Mononuclear cell (primary cell): ENCODE measurements around the gene PIGU. TPM values are rescaled to one million over a fixed set of nuclear protein-coding genes. Genes with fewer than 3 reads are reported as not detected.

Source experiments
- H3K27me3 ChIP-seq: 2 replicates; pipeline ENCODE4 v1.6.0; 2011; ENCODE audit warnings: low read length, control low read depth; ENCODE audit not compliant: insufficient read depth
- H3K4me1 ChIP-seq: 2 replicates; pipeline ENCODE4 v1.5.1; 2011; ENCODE audit warnings: mild to moderate bottlenecking, low read length, control low read depth; ENCODE audit not compliant: insufficient read depth
- H3K4me3 ChIP-seq: 2 replicates; pipeline ENCODE4 v1.5.1; 2011; ENCODE audit warnings: mild to moderate bottlenecking, low read length, moderate library complexity
- H3K9me3 ChIP-seq: 2 replicates; pipeline ENCODE4 v1.5.1; 2011; ENCODE audit warnings: low read depth, mild to moderate bottlenecking, control low read depth, low read length
- total RNA-seq: library from RNA; depleted of rRNA; stranded (reverse); fragments of >200 nt; gene quantifications from one replicate; pipeline ENCODE4 v1.2.3, GENCODE V29; 2012

PIGU gene
- total RNA-seq, 1 donor = 4.3 TPM

- Histone ChIP-seq H3K9me3 (no peaks in the 10 kb centered on the region), H3K27me3 (no peaks in the 10 kb centered on the region), H3K4me1 (peaks cover 7% of the 10 kb centered on the region), H3K4me3 (no peak overlapping the region)
Measured at GRCh38 chr20:34540596-34541263, 136.2 kb downstream of the PIGU start.

GRCh38 chr20:34539756-34540155, 137.1 kb downstream of the PIGU start:
- H3K4me1 ChIP-seq = peaks cover 5% of the 10 kb centered on the region
- no peaks in the 10 kb centered on the region for H3K27me3 ChIP-seq
- H3K4me3 ChIP-seq = no peak overlapping the region
- no peaks in the 10 kb centered on the region for H3K9me3 ChIP-seq

- H3K27me3 ChIP-seq = no peaks in the 10 kb centered on the region
- no peak overlapping the region for H3K4me3 ChIP-seq
- H3K4me1 ChIP-seq = no peaks in the 10 kb centered on the region
- no peaks in the 10 kb centered on the region for H3K9me3 ChIP-seq
Measured at GRCh38 chr20:34538671-34539123, 138.2 kb downstream of the PIGU start.

GRCh38 chr20:34537651-34538050, 139.2 kb downstream of the PIGU start:
- H3K27me3 ChIP-seq = no peaks in the 10 kb centered on the region
- H3K4me3 ChIP-seq = no peak overlapping the region
- no peaks in the 10 kb centered on the region for H3K4me1 ChIP-seq

GRCh38 chr20:34536798-34537394, 140.0 kb downstream of the PIGU start:
- H3K9me3 ChIP-seq = no peaks in the 10 kb centered on the region
- H3K4me3 ChIP-seq = no peak overlapping the region
- H3K27me3 ChIP-seq = no peaks in the 10 kb centered on the region
- no peaks in the 10 kb centered on the region for H3K4me1 ChIP-seq

More at GRCh38 chr20:34537651-34538050, 139.2 kb downstream of the PIGU start:
- no peaks in the 10 kb centered on the region for H3K9me3 ChIP-seq

GRCh38 chr20:34535857-34536256, 141.0 kb downstream of the PIGU start:
- H3K9me3 ChIP-seq = no peaks in the 10 kb centered on the region
- no peaks in the 10 kb centered on the region for H3K4me1 ChIP-seq
- H3K4me3 ChIP-seq = no peak overlapping the region
- no peaks in the 10 kb centered on the region for H3K27me3 ChIP-seq

- Histone ChIP-seq H3K27me3 (no peaks in the 10 kb centered on the region), H3K4me3 (no peak overlapping the region), H3K4me1 (no peaks in the 10 kb centered on the region), H3K9me3 (no peaks in the 10 kb centered on the region)
Measured at GRCh38 chr20:34535301-34535840, 141.5 kb downstream of the PIGU start.

GRCh38 chr20:34534391-34535165, 142.3 kb downstream of the PIGU start:
- peaks cover 7% of the 10 kb centered on the region for H3K4me1 ChIP-seq
- H3K9me3 ChIP-seq = no peaks in the 10 kb centered on the region
- no peaks in the 10 kb centered on the region for H3K27me3 ChIP-seq
- no peak overlapping the region for H3K4me3 ChIP-seq

GRCh38 chr20:34532756-34533155, 144.1 kb downstream of the PIGU start:
- H3K4me3 ChIP-seq = no peak overlapping the region
- H3K27me3 ChIP-seq = no peaks in the 10 kb centered on the region

GRCh38 chr20:34532320-34532719, 144.6 kb downstream of the PIGU start:
- Histone ChIP-seq H3K27me3 (no peaks in the 10 kb centered on the region), H3K9me3 (no peaks in the 10 kb centered on the region), H3K4me1 (peaks cover 7% of the 10 kb centered on the region), H3K4me3 (no peak overlapping the region)

More at GRCh38 chr20:34532756-34533155, 144.1 kb downstream of the PIGU start:
- peaks cover 7% of the 10 kb centered on the region for H3K4me1 ChIP-seq
- no peaks in the 10 kb centered on the region for H3K9me3 ChIP-seq

GRCh38 chr20:34531608-34532265, 145.2 kb downstream of the PIGU start:
- no peaks in the 10 kb centered on the region for H3K27me3 ChIP-seq
- H3K9me3 ChIP-seq = no peaks in the 10 kb centered on the region
- peaks cover 7% of the 10 kb centered on the region for H3K4me1 ChIP-seq
- H3K4me3 ChIP-seq = no peak overlapping the region

- Histone ChIP-seq H3K27me3 (no peaks in the 10 kb centered on the region), H3K4me3 (no peak overlapping the region), H3K4me1 (peaks cover 7% of the 10 kb centered on the region), H3K9me3 (no peaks in the 10 kb centered on the region)
Measured at GRCh38 chr20:34530342-34530741, 146.6 kb downstream of the PIGU start.

- Histone ChIP-seq H3K4me1 (peaks cover 7% of the 10 kb centered on the region), H3K4me3 (no peak overlapping the region), H3K9me3 (no peaks in the 10 kb centered on the region), H3K27me3 (no peaks in the 10 kb centered on the region)
Measured at GRCh38 chr20:34529742-34530141, 147.2 kb downstream of the PIGU start.

GRCh38 chr20:34528921-34529297, 148.0 kb downstream of the PIGU start:
- Histone ChIP-seq H3K9me3 (no peaks in the 10 kb centered on the region), H3K4me1 (peaks cover 7% of the 10 kb centered on the region), H3K27me3 (no peaks in the 10 kb centered on the region), H3K4me3 (no peak overlapping the region)

- peaks cover 7% of the 10 kb centered on the region for H3K4me1 ChIP-seq
- no peaks in the 10 kb centered on the region for H3K27me3 ChIP-seq
- no peak overlapping the region for H3K4me3 ChIP-seq
- no peaks in the 10 kb centered on the region for H3K9me3 ChIP-seq
Measured at GRCh38 chr20:34527016-34527415, 149.9 kb downstream of the PIGU start.
